ENCODE data around the gene EPHB6.
A peak's percentile ranks its signal among the peaks of the same experiment; 100 is the strongest.

EPHB6 gene

DNA sequence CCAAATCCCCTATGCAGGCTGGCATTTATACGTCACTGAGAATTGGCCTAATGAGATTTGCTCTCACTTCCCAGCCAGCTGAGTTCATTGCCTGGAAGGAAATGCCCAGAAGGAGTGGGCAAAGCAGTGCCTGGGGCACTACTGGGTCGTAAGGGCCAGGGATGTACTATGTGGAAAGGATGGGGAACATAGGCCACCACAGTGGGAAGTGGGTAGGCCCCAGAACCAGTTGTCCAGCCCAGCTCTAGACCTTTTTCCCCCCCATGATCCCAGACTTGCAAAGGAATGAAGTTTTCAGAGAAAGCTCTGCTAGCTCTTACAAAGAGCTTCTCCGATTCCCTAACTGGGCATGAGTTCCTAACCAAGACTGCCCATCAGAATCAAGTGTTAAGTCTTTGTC lies 64.8 kb downstream of the EPHB6 start:
- peak; percentile 6 for DNase-seq (ENCODE audit: low read depth)
- TF ChIP-seq, protein P1, sequence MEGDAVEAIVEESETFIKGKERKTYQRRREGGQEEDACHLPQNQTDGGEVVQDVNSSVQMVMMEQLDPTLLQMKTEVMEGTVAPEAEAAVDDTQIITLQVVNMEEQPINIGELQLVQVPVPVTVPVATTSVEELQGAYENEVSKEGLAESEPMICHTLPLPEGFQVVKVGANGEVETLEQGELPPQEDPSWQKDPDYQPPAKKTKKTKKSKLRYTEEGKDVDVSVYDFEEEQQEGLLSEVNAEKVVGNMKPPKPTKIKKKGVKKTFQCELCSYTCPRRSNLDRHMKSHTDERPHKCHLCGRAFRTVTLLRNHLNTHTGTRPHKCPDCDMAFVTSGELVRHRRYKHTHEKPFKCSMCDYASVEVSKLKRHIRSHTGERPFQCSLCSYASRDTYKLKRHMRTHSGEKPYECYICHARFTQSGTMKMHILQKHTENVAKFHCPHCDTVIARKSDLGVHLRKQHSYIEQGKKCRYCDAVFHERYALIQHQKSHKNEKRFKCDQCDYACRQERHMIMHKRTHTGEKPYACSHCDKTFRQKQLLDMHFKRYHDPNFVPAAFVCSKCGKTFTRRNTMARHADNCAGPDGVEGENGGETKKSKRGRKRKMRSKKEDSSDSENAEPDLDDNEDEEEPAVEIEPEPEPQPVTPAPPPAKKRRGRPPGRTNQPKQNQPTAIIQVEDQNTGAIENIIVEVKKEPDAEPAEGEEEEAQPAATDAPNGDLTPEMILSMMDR (conservative IDR thresholded peaks at IDR 0.05; ENCODE audit: low read depth, low read length): no peak

More for the DNA sequence above, 64.8 kb downstream of the EPHB6 start:
- H3K4me3 ChIP-seq (ENCODE audit: low read length): no peak overlapping the region

All from retinal pigment epithelial cell (primary cell).